DOHH2 (cell line): ENCODE measurements around the gene COBLL1.

Source experiments
- H3F3A ChIP-seq: fragments of 200-600 bp; sonication (generic), shearing (Covaris generic); 2 replicates; pipeline ENCODE4 v1.6.0; 2016; ENCODE audit warnings: antibody characterized with exemption, mild to moderate bottlenecking; ENCODE audit not compliant: control insufficient read depth, insufficient read depth
- H3K27ac ChIP-seq: fragments of 200-600 bp; sonication (generic); 2 replicates; pipeline ENCODE4 v1.5.1; 2014; ENCODE audit warnings: low read depth, mild to moderate bottlenecking, low read length, moderate library complexity
- H3K27me3 ChIP-seq: fragments of 200-600 bp; sonication (generic); 2 replicates; pipeline ENCODE4 v1.6.1; 2014; ENCODE audit warnings: mild to moderate bottlenecking, low read length, mixed read lengths; ENCODE audit not compliant: control insufficient read depth
- H3K36me3 ChIP-seq: fragments of 200-600 bp; sonication (generic); 2 replicates; pipeline ENCODE4 v1.6.1; 2014; ENCODE audit warnings: mild to moderate bottlenecking, low read length, moderate library complexity, mixed read lengths; ENCODE audit not compliant: control insufficient read depth
- H3K4me1 ChIP-seq: fragments of 200-600 bp; sonication (generic); 2 replicates; pipeline ENCODE4 v1.6.1; 2014; ENCODE audit warnings: mild to moderate bottlenecking, low read length, mixed read lengths; ENCODE audit not compliant: control insufficient read depth
- H3K4me2 ChIP-seq: fragments of 200-600 bp; sonication (generic); 2 replicates; pipeline ENCODE4 v1.6.0; 2014; ENCODE audit warnings: mild to moderate bottlenecking, low read length, moderate library complexity
- H3K4me3 ChIP-seq: fragments of 200-600 bp; sonication (generic); 2 replicates; pipeline ENCODE4 v1.5.1; 2014; ENCODE audit warnings: mild to moderate bottlenecking, low read length, mixed read lengths
- H3K79me2 ChIP-seq: fragments of 200-600 bp; sonication (generic); 2 replicates; pipeline ENCODE4 v1.6.1; 2014; ENCODE audit warnings: mild to moderate bottlenecking, low read length, mixed read lengths; ENCODE audit not compliant: control insufficient read depth
- H3K9me2 ChIP-seq: fragments of 200-600 bp; sonication (generic); replicated peaks from 2 replicates; pipeline ENCODE4 v1.6.1; 2014; ENCODE audit warnings: mild to moderate bottlenecking, low read length, mixed read lengths; ENCODE audit not compliant: control insufficient read depth
- H3K9me3 ChIP-seq: fragments of 200-600 bp; sonication (generic); 2 replicates; pipeline ENCODE4 v1.6.1; 2014; ENCODE audit warnings: antibody characterized with exemption, low read length, mixed read lengths; ENCODE audit not compliant: control insufficient read depth, insufficient read depth
- H4K20me1 ChIP-seq: fragments of 200-600 bp; sonication (generic); 2 replicates; pipeline ENCODE4 v1.6.0; 2014; ENCODE audit warnings: low read depth, mild to moderate bottlenecking, antibody characterized with exemption, low read length, moderate library complexity; ENCODE audit not compliant: control insufficient read depth, insufficient read depth
- EZH2phosphoT487 ChIP-seq: fragments of 200-600 bp; sonication (generic); IDR thresholded peaks from 2 replicates; pipeline ENCODE4 v1.6.1; 2017; ENCODE audit warnings: borderline replicate concordance, mild to moderate bottlenecking, antibody characterized with exemption, low read length, moderate library complexity, mixed read lengths
- TF ChIP-seq, protein P1 (sequence below): fragments of 200-600 bp; sonication (generic); IDR thresholded peaks from one replicate; pipeline ENCODE4 v1.5.1; 2014; ENCODE audit warnings: antibody characterized with exemption, mild to moderate bottlenecking, low read depth, low read length; ENCODE audit not compliant: poor library complexity, severe bottlenecking

COBLL1 gene

DNA sequence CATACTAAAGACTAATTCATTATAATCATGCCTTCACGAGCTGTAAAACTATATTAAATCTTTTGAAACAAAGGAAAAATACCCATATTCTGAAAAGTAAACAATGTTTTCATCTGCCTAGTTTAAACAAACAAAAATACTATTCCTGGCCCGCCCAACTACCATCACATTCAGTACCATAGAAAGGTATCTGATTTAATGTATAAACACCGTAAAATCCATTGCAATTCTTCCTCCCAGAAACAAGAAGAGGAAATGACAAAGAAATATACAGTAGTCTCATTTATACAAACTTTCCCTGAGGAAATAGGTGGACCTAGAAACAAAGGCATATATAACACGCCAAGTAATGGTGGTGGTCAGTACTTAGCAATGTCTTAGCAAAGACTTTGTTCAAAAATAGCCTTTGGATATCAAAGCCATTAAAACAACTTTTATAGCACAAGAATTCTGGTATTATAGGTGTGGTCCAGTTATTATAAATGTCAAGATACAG, 71.2 kb downstream of the COBLL1 start:
- no peaks in the 10 kb centered on the region for H3K9me2 ChIP-seq
- H3K36me3 ChIP-seq = no peaks in the 10 kb centered on the region
- H4K20me1 ChIP-seq = no peaks in the 10 kb centered on the region
- no peaks in the 10 kb centered on the region for H3K9me3 ChIP-seq
- TF ChIP-seq, protein P1, sequence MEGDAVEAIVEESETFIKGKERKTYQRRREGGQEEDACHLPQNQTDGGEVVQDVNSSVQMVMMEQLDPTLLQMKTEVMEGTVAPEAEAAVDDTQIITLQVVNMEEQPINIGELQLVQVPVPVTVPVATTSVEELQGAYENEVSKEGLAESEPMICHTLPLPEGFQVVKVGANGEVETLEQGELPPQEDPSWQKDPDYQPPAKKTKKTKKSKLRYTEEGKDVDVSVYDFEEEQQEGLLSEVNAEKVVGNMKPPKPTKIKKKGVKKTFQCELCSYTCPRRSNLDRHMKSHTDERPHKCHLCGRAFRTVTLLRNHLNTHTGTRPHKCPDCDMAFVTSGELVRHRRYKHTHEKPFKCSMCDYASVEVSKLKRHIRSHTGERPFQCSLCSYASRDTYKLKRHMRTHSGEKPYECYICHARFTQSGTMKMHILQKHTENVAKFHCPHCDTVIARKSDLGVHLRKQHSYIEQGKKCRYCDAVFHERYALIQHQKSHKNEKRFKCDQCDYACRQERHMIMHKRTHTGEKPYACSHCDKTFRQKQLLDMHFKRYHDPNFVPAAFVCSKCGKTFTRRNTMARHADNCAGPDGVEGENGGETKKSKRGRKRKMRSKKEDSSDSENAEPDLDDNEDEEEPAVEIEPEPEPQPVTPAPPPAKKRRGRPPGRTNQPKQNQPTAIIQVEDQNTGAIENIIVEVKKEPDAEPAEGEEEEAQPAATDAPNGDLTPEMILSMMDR = no peak
- no peak for TF ChIP-seq EZH2phosphoT487
- no peaks in the 10 kb centered on the region for H3K79me2 ChIP-seq
- no peak overlapping the region for H3K27ac ChIP-seq
- no peaks in the 10 kb centered on the region for H3K27me3 ChIP-seq
- H3K4me2 ChIP-seq = no peak overlapping the region
- no peaks in the 10 kb centered on the region for H3F3A ChIP-seq
- peaks cover 5% of the 10 kb centered on the region for H3K4me1 ChIP-seq
- H3K4me3 ChIP-seq = no peak overlapping the region

DNA sequence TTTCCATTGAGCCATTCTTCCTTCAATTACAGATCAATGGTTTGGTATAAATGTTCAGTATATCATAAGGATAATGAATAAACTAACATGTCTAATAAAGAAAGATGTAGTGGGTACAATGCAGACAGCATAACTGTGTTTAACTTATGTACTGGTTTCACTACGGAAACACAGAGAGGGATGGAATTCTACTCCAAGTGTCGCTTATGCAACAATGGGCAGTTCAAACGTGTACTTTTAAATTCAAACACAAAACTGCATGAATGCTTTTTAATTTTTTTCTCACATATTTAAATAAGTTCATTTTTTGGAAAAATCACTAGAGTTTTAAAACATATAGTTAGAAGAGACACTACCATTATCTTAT, 74.7 kb downstream of the COBLL1 start:
- no peak overlapping the region for H3K27ac ChIP-seq
- TF ChIP-seq, protein P1 = no peak
- no peak for TF ChIP-seq EZH2phosphoT487
- no peak overlapping the region for H3K4me3 ChIP-seq
- peaks cover 20% of the 10 kb centered on the region for H3K4me1 ChIP-seq
- H3K9me2 ChIP-seq = no peaks in the 10 kb centered on the region
- H3K9me3 ChIP-seq = no peaks in the 10 kb centered on the region
- no peaks in the 10 kb centered on the region; the same call in 1 of the 2 replicates for H3F3A ChIP-seq
- no peaks in the 10 kb centered on the region for H4K20me1 ChIP-seq
- no peaks in the 10 kb centered on the region for H3K79me2 ChIP-seq
- no peaks in the 10 kb centered on the region for H3K27me3 ChIP-seq
- H3K4me2 ChIP-seq = no peak overlapping the region
- H3K36me3 ChIP-seq = no peaks in the 10 kb centered on the region

DNA sequence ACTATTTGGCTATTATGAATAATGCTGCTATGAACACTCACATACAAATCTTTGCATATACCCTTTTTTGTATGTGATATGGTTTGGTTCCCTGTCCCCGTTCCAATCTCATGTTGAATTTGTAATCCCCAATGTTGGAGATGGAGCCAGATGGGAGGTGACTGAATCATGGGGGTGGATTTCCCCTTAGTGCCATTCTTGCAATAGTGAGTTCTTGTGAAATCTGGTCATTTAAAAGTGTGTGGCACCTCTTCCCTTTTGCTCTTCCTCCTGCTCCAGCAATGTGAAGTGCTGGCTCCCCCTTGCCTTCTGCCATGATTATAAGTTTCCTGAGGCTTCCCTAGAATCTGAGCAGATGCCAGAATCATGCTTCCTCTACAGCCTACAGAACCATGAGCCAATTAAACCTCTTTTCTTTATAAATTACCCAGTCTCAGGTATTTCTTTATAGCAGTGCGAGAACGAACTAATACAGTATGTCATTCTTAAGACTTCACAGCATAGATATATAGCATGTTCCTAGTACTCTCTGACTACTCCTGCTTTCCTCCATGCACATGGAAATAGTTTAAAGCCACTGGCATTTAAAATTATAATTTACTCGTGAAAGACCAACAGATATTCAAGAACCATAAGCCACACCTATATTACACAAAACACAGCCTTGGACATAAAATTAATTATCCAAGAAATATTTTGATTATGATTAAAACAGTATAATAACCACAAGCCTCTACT, 75.2 kb downstream of the COBLL1 start:
- Histone ChIP-seq H3K36me3 (no peaks in the 10 kb centered on the region), H3K27ac (no peak overlapping the region), H3K79me2 (no peaks in the 10 kb centered on the region), H4K20me1 (no peaks in the 10 kb centered on the region), H3K9me3 (no peaks in the 10 kb centered on the region), H3K4me3 (no peak overlapping the region), H3F3A (peaks cover 2% of the 10 kb centered on the region; the same call in 1 of the 2 replicates), H3K4me2 (no peak overlapping the region), H3K9me2 (no peaks in the 10 kb centered on the region), H3K4me1 (peaks cover 25% of the 10 kb centered on the region), H3K27me3 (no peaks in the 10 kb centered on the region)
- no peak for TF ChIP-seq EZH2phosphoT487
- TF ChIP-seq, protein P1 = no peak
